Uterus (tissue), 2 donors: Measurements from ENCODE around the gene DEXI.

Source experiments
- POLR2A ChIP-seq, 2 donors: fragments of 450-650 bp; IDR thresholded peaks; one replicate each; pipeline ENCODE4 v1.6.1; 2016; ENCODE audit warnings: antibody characterized with exemption in 2 of 2, mild to moderate bottlenecking in 1 of 2, moderate library complexity in 1 of 2
- TF ChIP-seq, protein P1 (sequence below), 4 experiments: fragments of 200-600 bp in 2 of 4; fragments of 450-650 bp in 2 of 4; sonication (generic) in 2 of 4; IDR thresholded peaks; one replicate each; pipeline ENCODE4 v1.5.1; 2016 to 2019; ENCODE audit warnings: antibody characterized with exemption in 4 of 4, mild to moderate bottlenecking in 2 of 4, moderate library complexity in 1 of 4

GRCh38 chr16:10967986-10968385 lies 25.7 kb upstream of the DEXI start:
- TF ChIP-seq, protein P1, sequence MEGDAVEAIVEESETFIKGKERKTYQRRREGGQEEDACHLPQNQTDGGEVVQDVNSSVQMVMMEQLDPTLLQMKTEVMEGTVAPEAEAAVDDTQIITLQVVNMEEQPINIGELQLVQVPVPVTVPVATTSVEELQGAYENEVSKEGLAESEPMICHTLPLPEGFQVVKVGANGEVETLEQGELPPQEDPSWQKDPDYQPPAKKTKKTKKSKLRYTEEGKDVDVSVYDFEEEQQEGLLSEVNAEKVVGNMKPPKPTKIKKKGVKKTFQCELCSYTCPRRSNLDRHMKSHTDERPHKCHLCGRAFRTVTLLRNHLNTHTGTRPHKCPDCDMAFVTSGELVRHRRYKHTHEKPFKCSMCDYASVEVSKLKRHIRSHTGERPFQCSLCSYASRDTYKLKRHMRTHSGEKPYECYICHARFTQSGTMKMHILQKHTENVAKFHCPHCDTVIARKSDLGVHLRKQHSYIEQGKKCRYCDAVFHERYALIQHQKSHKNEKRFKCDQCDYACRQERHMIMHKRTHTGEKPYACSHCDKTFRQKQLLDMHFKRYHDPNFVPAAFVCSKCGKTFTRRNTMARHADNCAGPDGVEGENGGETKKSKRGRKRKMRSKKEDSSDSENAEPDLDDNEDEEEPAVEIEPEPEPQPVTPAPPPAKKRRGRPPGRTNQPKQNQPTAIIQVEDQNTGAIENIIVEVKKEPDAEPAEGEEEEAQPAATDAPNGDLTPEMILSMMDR (IDR thresholded peaks at IDR 0.05), result no peak
- TF ChIP-seq POLR2A (IDR thresholded peaks at IDR 0.05), result no peak
